Measurements from ENCODE around the gene RBMX.
A peak's percentile ranks its signal among the peaks of the same experiment; 100 is the strongest.
"Not testable (repeated sequence)": the region's sequence is repeated elsewhere in the genome, so short reads cannot be mapped to it uniquely, and the experiment has no call there.

RBMX gene

DNA sequence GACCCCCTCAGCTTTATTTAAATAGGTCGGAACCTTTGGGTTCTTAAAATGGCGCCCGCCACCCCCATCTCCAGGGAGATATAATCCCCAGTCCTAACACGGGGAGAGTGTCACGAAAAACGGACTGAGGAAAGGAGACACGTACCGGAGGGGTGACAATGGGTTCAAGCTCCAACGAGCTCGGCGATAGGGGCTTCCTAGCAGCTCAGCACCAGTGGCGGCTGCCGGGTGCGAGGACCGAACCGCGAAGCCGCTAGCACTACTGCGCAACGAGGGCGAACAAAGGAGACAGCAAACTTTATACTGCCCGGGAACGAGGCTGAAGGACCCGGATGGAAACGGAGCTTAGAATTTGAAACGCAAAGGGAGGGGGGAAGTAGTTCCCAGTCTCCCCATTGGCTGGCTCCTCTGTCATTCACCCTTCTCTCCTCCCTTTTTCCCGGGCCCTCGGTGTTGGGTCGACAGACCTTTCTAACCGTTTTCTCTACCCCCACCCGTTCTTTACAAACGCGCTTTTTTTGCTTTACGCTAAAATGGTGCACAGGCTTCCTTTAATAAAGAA is at the start of gene RBMX:
TSS of gene RBMX (minus strand) at position 274 of the 562 bp plus-strand sequence. CDS start 1,298 bp downstream, outside the sequence.
- DNase-seq (ENCODE audit: low read depth in 2 of 3, low spot score in 1 of 3) = peak; percentile 78 to 89 (median 79)

DNA sequence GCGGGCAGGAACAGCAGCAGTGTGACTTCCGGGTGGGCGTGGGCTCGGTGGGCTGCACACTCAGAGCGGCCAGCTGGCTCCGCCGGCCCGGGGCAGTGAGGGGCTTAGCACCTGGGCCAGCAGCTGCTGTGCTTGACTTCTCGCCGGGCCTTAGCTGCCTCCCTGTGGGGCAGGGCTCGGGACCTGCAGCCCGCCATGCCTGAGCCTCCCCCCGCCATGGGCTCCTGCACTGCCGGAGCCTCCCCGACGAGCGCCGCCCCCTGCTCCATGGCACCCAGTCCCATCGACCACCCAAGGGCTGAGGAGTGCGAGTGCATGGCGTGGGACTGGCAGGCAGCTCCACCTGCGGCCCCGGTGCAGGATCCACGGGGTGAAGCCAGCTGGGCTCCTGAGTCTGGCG is 40.9 kb upstream of the RBMX start:
- DNase-seq (ENCODE audit: low read depth in 2 of 3, low spot score in 1 of 3) = not testable (repeated sequence)

DNA sequence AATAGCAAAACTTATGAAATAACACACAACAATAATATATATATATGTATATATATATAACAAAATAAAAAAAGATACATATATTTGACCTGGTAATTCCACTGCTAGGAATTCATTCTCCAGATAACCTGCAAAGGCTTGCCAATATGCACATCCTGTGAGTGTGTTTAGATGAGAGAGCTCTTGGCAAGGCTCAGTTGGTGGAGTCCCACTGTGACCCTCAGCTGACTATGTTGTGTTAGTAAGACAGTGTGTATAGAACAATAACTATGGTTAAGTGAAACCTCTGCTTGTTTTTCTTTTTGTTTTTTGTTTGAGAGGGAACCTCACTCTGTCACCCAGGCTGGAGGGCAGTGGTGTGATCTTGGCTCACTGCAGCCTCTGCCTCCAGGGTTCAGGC is 39.5 kb upstream of the RBMX start:
- no peak for DNase-seq (ENCODE audit: low read depth in 2 of 3, low spot score in 1 of 3)

DNA sequence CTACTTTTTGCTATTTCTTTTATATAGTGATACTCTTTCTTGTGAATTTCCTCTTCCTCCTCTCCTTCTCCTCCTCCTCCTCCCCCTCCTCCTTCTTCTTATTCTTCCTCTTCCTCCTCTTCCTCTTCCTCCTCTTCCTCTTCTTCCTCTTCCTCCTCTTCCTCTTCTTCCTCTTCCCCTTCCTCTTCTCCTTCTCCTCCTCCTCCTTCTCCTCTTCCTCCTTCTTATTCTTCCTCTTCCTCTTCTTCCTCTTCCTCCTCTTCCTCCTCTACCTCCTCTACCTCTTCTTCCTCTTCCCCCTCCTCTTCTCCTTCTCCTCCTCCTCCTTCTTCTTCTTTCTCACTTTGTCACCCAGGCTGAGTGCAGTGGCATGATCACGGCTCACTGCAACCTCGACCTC is 36.3 kb upstream of the RBMX start:
- DNase-seq (ENCODE audit: low read depth in 2 of 3, low spot score in 1 of 3) = no peak

DNA sequence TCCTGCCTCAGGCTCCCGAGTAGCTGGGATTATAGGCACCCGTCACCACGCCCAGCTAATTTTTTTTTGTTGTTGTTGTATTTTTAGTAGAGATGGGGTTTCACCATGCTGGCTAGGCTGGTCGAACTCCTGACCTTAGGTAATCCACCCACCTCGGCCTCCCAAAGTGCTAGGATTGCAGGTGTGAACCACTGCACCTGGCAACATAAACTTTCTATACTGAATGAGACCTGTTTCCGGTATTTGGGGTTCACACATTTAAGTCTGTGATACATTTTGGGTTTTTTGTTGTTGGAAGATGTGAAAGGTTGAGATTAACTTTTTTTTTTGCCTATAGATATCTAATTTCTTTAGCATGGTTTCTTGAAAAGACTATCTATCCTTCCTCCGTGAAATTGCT is 31.1 kb upstream of the RBMX start:
- not testable (repeated sequence) for DNase-seq (ENCODE audit: low read depth in 2 of 3, low spot score in 1 of 3)

DNA sequence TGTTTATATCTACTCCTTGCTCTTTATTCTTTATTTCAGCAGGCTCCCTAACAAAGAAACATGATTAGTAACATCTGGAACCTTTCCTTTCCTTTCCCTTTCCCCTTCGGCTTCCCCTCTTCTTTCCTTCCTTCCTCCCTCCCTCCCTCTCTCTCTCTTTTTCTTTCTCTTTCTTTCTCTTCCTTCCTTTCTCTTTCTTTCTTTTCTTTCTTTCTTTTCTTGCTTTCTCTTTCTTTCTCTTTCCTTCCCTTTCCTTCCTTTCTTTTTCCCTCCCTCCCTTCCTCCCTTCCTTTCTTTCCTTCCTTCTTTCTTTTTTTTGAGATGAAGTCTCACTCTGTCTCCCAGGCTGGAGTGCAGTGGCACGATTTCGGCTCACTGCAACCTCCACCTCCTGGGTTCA is 30.7 kb upstream of the RBMX start:
- DNase-seq (ENCODE audit: low read depth in 2 of 3, low spot score in 1 of 3) = no peak

DNA sequence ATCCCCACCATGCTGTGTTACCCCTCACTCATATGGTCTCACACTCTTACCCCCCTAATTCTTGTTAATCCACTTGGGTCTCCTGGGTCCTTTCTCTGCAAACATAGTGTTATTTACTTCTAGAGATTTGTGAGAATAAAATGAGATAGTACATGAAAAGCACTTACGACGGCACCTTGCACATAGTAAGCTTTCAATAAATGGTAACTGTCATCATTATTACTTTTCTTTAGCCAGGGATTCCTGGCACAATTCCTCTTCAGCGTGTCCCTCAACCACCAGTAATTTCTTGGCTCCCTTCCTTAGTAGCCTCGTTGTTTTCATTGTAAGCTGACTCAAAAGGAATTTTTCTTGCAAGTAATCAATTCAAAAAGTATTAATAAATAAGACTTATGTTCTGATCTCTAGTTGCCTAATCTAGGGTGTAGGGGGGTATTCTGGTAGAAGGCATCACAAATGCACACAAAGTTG is 30.1 kb upstream of the RBMX start:
- no peak for DNase-seq (ENCODE audit: low read depth in 2 of 3, low spot score in 1 of 3)

DNA sequence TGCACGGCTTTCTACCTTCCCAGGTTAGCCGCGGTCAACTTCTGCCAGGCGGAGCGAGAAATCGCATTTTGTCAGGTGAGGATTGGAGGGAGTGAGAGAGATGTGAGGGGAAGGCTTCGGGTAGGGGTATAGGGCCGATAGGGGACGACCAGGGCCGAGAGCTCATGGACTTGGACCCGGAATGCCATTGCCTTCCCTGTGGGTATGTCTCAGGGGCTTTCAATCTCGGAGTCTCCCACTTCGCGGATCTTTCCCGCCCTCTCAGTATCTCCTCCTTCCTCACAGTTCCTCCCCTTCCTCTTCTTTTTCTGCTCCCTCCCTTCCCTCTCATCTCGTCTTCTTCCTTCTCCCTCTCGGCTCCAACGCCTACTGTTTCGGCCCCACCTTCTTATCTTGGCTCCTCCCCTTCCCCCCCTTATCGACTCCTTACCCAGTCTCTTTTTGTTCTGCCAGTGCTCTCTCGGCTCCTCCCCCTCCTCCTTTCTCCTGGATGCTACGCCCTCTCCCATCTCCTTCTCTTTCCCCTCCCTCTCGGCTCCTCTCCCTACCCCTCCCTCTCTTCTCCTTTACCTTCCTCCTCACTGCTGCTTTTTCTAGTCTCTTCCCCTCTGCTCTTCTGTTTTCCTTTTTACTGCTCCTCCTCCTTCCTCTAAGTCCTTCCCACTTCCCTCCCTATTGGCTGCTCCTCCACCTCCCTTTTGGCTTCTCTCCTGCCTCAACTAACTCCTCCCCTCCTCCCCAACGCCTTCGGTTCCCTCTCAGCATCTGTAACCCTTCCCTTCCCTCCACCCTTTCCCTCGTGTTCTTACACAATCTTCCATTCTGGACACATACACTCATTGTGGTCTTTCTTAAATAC is 29.4 kb upstream of the RBMX start:
- DNase-seq (ENCODE audit: low read depth in 2 of 3, low spot score in 1 of 3) = peak; percentile 25 to 60 (median 51)

DNA sequence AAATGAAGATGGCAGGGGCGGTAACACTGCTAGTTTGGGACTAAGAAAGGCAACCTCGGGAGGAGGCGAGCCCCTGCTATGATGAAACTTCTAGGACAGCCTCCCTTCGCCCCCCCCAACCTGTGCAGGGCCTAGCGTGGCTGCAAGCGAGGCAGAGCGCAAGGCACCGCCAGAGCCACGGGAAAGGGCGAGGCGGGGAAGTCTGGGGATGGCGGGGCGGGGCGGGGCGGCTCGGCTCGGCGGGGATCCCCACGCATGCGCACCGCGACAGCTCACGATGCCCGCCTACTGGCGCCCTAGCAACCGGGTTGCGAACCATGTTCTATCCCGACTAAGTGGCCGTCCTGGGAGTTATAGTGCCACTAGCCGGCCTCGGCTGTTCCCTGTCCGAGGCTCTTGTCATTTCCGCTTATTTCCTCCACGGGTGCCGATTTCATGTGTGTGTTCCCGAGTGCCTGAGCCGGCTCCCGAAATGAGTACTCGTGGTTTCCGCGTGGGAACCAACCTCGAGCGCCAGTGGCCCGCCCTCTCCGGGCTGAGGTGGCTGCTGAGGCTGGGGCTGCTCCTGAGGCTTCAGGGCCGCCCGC is 28.7 kb upstream of the RBMX start:
- DNase-seq (ENCODE audit: low read depth in 2 of 3, low spot score in 1 of 3) = peak; percentile 51 to 63 (median 51)

DNA sequence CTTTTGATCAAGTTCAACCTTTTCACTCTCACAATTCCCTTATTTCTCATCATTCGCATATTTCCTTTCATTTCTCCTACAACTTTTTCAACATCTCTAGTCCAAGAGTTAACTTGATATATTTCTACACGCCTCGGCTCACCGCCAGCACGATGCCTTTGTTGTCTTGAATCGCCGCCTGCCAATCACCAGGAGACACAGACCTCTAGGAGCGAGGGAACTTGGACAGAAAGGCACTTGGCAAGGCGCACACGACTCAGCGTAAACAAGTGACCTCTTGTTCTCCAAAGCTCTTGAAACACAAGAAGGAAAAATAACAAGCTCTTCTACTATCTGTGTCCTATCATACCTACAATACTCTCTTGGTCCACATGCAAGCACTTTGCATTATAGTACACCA is 27.1 kb upstream of the RBMX start:
- no peak for DNase-seq (ENCODE audit: low read depth in 2 of 3, low spot score in 1 of 3)

DNA sequence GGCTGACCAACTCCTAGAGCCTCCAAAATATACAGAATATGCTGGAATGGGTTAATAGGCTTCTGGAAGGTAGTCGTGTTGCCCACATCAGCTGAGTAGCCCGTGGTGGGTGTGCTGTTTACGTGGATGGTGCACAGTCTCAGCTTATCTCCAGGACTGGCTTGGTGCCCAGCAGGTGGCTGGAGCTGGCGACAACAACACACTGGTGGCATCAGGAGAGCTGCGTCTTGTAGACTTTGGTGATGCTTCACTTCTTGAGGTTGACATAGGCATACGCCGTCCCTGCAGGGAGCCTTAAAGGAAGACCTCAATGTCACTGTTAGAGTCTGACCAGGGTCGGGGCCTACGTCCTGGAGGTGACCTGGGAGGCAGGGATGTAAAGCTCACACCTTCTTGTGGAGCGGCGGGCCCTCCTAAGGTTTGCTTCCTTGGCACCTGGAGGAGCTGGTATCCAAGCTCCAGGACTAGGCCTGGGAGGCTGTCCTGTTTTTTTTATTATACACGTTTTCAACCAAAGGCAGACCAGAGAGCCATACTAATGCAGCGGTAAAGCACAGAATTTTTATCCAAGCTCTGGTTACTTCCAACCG is 26.5 kb upstream of the RBMX start:
- DNase-seq (ENCODE audit: low read depth in 2 of 3, low spot score in 1 of 3) = no peak

DNA sequence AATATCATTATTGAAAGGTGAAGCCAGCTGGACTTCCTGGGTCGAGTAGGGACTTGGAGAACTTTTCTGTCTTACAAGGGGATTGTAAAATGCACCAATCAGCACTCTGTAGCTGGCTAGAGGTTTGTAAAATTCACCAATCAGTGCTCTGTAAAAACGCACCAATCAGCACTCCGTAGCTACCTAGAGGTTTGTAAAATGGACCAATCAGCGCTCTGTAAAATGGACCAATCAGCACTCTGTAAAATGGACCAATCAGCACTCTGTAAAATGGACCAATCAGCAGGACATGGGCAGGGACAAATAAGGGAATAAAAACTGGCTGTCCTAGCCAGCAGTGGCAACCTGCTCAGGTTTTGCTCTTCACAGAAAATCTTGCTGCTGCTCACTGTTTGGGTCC is 23.5 kb upstream of the RBMX start:
- DNase-seq (ENCODE audit: low read depth in 2 of 3, low spot score in 1 of 3) = not testable (repeated sequence)

DNA sequence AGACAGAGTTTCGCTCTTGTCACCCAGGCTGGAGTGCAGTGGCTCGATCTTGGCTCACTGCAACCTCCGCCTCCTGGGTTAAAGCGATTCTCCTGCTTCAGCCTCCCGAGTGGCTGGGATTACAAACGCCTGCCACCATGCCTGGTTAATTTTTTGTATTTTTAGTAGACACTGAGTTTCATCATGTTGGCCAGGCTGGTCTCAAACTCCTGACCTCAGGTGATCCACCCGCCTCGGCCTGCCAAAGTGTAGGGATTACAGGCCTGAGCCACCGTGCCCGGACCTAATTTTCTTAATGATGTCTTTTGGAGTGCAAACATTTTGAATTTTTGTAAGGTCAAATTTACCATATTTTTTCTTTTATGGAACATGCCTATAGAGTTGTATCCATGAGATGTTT is 19.5 kb upstream of the RBMX start:
- DNase-seq (ENCODE audit: low read depth in 2 of 3, low spot score in 1 of 3) = not testable (repeated sequence)

DNA sequence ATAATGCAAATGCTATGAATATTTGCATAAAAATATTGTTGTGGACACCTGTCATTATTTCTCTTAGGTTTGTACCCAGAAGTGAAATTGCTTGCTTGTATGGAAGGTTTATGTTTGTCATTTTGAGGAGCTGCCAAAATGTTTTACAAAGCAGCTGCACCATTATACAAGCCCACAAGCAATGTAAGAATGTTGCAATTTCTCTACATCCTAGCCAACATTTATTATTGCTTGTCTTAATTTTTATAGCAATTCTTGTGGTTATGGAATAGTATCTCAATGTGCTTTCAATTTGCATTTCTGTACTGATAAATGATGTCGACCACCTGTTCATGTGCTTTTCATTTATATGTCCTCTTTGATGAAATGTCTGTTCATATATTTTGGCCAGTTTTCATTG is 18.7 kb upstream of the RBMX start:
- DNase-seq (ENCODE audit: low read depth in 2 of 3, low spot score in 1 of 3) = no peak

DNA sequence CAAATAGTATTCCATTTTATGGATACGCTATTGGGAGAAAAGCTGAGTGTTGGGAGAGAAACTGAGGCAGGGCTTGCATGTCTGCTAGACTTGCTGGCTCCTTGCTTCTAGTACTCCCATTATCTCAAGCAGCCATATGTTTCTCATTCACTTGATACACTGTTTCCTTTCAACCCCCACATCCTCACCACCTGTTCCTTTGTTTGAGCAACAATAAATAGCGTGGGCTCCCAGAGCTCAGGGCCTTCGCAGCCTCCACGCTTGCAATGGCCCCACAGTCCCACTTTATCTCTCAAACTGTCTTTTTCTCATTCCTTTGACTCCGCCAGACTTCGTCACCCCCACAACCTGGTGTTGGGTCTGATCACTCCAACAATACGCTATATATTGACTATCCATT is 18.2 kb upstream of the RBMX start:
- not testable (repeated sequence) for DNase-seq (ENCODE audit: low read depth in 2 of 3, low spot score in 1 of 3)

DNA sequence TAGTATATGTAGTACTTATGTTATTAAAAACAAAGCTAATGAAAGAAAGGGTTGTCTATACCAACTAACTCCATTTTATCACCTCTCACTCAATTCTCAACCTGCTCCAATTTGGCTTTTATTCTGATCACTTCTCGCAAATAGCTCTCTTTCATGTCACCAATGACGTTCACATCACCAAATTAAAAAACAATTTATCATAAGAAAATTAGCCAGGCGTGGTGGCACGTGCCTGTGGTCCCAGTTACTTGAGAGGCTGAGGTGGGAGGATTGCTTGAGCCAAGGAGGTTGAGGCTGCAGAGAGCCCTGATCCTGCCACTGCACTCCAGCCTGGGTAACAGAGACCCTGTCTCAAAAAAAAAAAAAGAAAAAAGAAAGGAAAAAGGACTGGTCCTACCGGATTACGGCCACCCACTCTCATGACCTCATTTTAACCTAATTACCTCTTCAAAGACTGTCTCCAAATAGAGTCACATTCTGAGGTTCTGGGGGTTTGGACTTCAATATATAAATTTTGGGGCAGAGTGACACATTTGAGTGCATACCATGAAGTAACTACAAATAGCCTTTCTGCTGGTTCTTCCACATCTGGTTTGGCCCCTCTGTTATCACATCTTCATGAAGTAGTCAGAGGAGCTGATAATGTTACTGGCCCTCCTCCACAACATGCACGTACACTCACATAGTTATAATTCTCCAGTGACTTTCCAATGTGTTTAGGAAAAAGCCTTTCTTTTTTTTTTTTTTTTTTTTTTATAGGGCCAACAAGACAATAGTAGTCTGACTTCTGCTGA is 15.8 kb upstream of the RBMX start:
- no peak for DNase-seq (ENCODE audit: low read depth in 2 of 3, low spot score in 1 of 3)

DNA sequence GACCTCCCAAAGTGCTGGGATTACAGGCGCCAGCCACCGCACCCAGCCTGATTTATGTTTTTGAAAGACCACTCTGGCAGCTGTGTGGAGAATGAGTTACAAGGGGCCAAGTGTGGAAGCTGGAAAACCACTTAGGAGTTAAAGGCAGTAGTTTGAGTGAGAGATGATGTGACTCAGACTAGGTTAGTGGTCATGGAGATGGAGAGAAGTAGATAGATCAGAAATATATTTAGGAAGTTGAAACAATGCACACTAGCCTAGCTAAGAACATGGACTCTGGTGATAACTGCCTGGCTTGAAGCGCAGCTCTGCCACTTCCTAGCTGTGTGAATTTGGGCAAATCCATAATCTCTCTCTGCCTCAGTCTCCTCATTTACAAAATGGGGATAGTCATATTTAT is 11.9 kb upstream of the RBMX start:
- DNase-seq (ENCODE audit: low read depth in 2 of 3, low spot score in 1 of 3) = no peak

DNA sequence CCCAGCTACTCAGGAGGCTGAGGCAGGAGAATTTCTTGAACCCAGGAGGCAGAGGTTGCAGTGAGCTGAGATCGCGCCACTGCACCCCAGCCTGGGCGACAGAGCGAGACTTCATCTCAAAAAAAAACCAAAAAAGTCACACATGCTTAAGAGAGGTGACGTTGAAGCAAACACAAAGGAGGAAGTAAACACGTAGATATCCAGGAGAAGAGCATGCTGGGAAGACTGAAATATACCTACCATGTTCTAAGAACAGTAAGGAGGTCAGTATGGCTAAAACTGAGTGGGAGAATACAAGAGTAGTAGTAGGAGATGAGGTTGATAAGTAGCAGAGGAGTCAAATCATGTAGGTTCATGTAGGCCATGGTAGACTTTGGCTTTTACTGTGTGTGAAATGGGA is 10.1 kb upstream of the RBMX start:
- DNase-seq (ENCODE audit: low read depth in 2 of 3, low spot score in 1 of 3) = not testable (repeated sequence)

DNA sequence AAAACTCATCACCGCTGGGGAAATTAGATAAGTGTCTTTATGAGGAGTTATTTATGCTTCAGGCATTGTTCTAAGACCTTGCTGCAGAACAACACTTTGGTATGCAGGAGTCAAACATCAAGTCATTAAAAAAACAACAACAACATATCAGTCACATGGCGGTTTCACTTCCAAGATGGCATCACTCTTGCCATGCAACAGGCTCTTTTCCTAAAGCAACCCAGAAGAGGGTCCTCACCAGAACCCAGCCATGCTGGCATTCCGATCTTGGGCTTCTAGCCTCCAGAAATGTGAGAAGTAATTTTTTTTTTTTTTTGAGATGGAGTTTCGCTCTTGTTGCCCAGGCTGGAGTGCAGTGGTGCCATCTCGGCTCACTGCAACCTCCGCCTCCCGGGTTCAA is 8.7 kb upstream of the RBMX start:
- DNase-seq (ENCODE audit: low read depth in 2 of 3, low spot score in 1 of 3) = no peak

DNA sequence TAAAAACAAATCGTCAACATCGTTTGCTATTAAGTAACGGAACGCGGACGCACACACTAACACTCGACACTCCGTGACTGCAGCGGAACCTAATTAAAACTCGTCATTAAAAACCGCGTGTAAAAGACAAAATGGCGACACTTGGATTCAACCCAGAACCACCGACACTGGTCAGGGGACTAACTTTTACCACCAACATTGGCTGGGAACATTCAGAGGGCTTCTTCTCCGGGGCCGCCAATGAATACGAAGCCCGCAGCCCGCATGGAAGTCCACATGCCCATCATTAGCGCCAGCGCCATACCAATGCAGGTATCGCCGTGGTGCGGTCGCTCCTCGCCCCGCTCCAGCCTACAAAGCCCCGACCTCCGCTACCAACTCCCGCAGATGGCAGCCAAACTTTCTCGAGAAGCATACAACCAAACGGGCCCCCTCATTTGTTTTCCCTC is 498 bp downstream of the RBMX start:
- DNase-seq (ENCODE audit: low read depth in 2 of 3, low spot score in 1 of 3) = peak in 1 of 3 donors; percentile 5
